H9 (cell line): ENCODE measurements around the gene VPS4A. TPM values are rescaled to one million over a fixed set of nuclear protein-coding genes. Genes with fewer than 3 reads are reported as not detected.
A peak's percentile ranks its signal among the peaks of the same experiment; 100 is the strongest.

ENCODE experiments used
- DNase-seq: peaks from one replicate; pipeline ENCODE4 v3.0.0-alpha.2; 2017
- H2AFZ ChIP-seq: one replicate; pipeline ENCODE4 v1.6.1; 2013; ENCODE audit warnings: mild to moderate bottlenecking, low read length, control low read depth, moderate library complexity
- H2AK5ac ChIP-seq: 2 replicates; pipeline ENCODE4 v1.6.1; 2013; ENCODE audit warnings: low read length, control low read depth, mixed read lengths; ENCODE audit not compliant: insufficient read length
- H2BK120ac ChIP-seq: one replicate; pipeline ENCODE4 v1.6.1; 2013; ENCODE audit warnings: low read depth, mild to moderate bottlenecking, low read length, control low read depth, inconsistent platforms; ENCODE audit not compliant: poor library complexity, severe bottlenecking
- H2BK12ac ChIP-seq: 2 replicates; pipeline ENCODE4 v1.6.1; 2013; ENCODE audit warnings: low read length, control low read depth, mixed read lengths, low read depth; ENCODE audit not compliant: insufficient read length
- H2BK15ac ChIP-seq: 2 replicates; pipeline ENCODE4 v1.6.1; 2013; ENCODE audit warnings: low read depth, low read length, control low read depth
- H2BK20ac ChIP-seq: one replicate; pipeline ENCODE4 v1.6.1; 2013; ENCODE audit warnings: low read depth, mild to moderate bottlenecking, low read length, control low read depth, inconsistent platforms; ENCODE audit not compliant: poor library complexity, severe bottlenecking
- H2BK5ac ChIP-seq: 2 replicates; pipeline ENCODE4 v1.6.1; 2013; ENCODE audit warnings: low read length, control low read depth, mixed read lengths; ENCODE audit not compliant: insufficient read length
- H3K14ac ChIP-seq: 2 replicates; pipeline ENCODE4 v1.6.1; 2013; ENCODE audit warnings: low read length, control low read depth; ENCODE audit not compliant: insufficient read depth
- H3K18ac ChIP-seq: 2 replicates; pipeline ENCODE4 v1.6.1; 2013; ENCODE audit warnings: low read depth, mild to moderate bottlenecking, mixed read lengths, low read length, control low read depth; ENCODE audit not compliant: insufficient read length
- H3K23ac ChIP-seq: 2 replicates; pipeline ENCODE4 v1.6.1; 2013; ENCODE audit warnings: low read length, control low read depth, mixed read lengths, low read depth; ENCODE audit not compliant: insufficient read length
- H3K23me2 ChIP-seq: 2 replicates; pipeline ENCODE4 v1.6.1; 2013; ENCODE audit warnings: low read depth, mild to moderate bottlenecking, mixed read lengths, low read length, control low read depth; ENCODE audit not compliant: insufficient read length, poor library complexity, severe bottlenecking
- H3K27ac ChIP-seq: 2 replicates; pipeline ENCODE4 v1.5.1; 2013; ENCODE audit warnings: low read length, control low read depth, mixed read lengths, low read depth; ENCODE audit not compliant: insufficient read length
- H3K27me3 ChIP-seq: 2 replicates; pipeline ENCODE4 v1.6.1; 2013; ENCODE audit warnings: low read length, control low read depth, inconsistent platforms; ENCODE audit not compliant: insufficient read depth
- H3K4ac ChIP-seq: 2 replicates; pipeline ENCODE4 v1.6.1; 2013; ENCODE audit warnings: low read depth, mild to moderate bottlenecking, control low read depth, inconsistent platforms, low read length, moderate library complexity
- H3K4me1 ChIP-seq: 2 replicates; pipeline ENCODE4 v1.6.1; 2013; ENCODE audit warnings: low read length, control low read depth, inconsistent platforms; ENCODE audit not compliant: insufficient read depth
- H3K4me2 ChIP-seq: 2 replicates; pipeline ENCODE4 v1.6.1; 2013; ENCODE audit warnings: low read length, control low read depth, mixed read lengths; ENCODE audit not compliant: insufficient read length, insufficient read depth
- H3K56ac ChIP-seq: 2 replicates; pipeline ENCODE4 v1.6.1; 2013; ENCODE audit warnings: low read depth, mild to moderate bottlenecking, mixed read lengths, low read length, control low read depth; ENCODE audit not compliant: insufficient read length
- H3K79me1 ChIP-seq: 2 replicates; pipeline ENCODE4 v1.6.1; 2013; ENCODE audit warnings: low read depth, mild to moderate bottlenecking, moderate library complexity, low read length, control low read depth, inconsistent platforms; ENCODE audit not compliant: insufficient read depth, poor library complexity, severe bottlenecking
- H3K79me2 ChIP-seq: 2 replicates; pipeline ENCODE4 v1.6.1; 2013; ENCODE audit warnings: low read length, control low read depth, inconsistent platforms; ENCODE audit not compliant: insufficient read depth
- H3K9ac ChIP-seq: 2 replicates; pipeline ENCODE4 v1.6.1; 2013; ENCODE audit warnings: low read length, control low read depth, mixed read lengths; ENCODE audit not compliant: insufficient read length; ENCODE audit errors: extremely low read depth
- H3K9me3 ChIP-seq: one replicate; pipeline ENCODE4 v1.6.1; 2013; ENCODE audit warnings: low read depth, low read length, inconsistent platforms; ENCODE audit not compliant: control insufficient read depth
- H3T11ph ChIP-seq: one replicate; pipeline ENCODE4 v1.6.1; 2013; ENCODE audit warnings: mild to moderate bottlenecking, low read length, control low read depth, inconsistent platforms
- H4K20me1 ChIP-seq: one replicate; pipeline ENCODE4 v1.6.1; 2013; ENCODE audit not compliant: control insufficient read depth, insufficient read length, insufficient read depth
- H4K5ac ChIP-seq: 2 replicates; pipeline ENCODE4 v1.6.1; 2013; ENCODE audit warnings: low read depth, mild to moderate bottlenecking, mixed read lengths, low read length, control low read depth; ENCODE audit not compliant: insufficient read length
- H4K8ac ChIP-seq: replicated peaks from 2 replicates; pipeline ENCODE4 v1.6.1; 2013; ENCODE audit warnings: low read length, control low read depth, mixed read lengths, low read depth; ENCODE audit not compliant: insufficient read length
- H4K91ac ChIP-seq: 2 replicates; pipeline ENCODE4 v1.6.1; 2013; ENCODE audit warnings: low read depth, mild to moderate bottlenecking, moderate library complexity, mixed read lengths, low read length, control low read depth; ENCODE audit not compliant: insufficient read length
- H3K27ac Mint-ChIP-seq, 3 experiments: 2 replicates in 2 of 3; 3 replicates in 1 of 3; pipeline ENCODE4 v1.8.0; 2020 to 2021; ENCODE audit warnings: mixed read lengths in 3 of 3, mild to moderate bottlenecking in 1 of 3, moderate library complexity in 1 of 3
- H3K27me3 Mint-ChIP-seq: 2 replicates; pipeline ENCODE4 v1.8.0; 2021; ENCODE audit warnings: low read depth, mild to moderate bottlenecking, moderate library complexity, mixed read lengths
- H3K36me3 Mint-ChIP-seq, 3 experiments: 2 replicates in 2 of 3; 3 replicates in 1 of 3; pipeline ENCODE4 v1.8.0; 2020 to 2021; ENCODE audit warnings: low read depth in 3 of 3, mixed read lengths in 3 of 3; ENCODE audit not compliant: insufficient read depth in 1 of 3
- H3K4me1 Mint-ChIP-seq, 2 experiments: 2 replicates each; pipeline ENCODE4 v1.8.0; 2020; ENCODE audit warnings: mixed read lengths in 2 of 2
- H3K4me3 Mint-ChIP-seq, 2 experiments: 2 replicates in 1 of 2; 3 replicates in 1 of 2; pipeline ENCODE4 v1.8.0; 2020 to 2021; ENCODE audit warnings: mild to moderate bottlenecking in 2 of 2, mixed read lengths in 2 of 2, moderate library complexity in 1 of 2
- H3K9me3 Mint-ChIP-seq, 2 experiments: 2 replicates in 1 of 2; 3 replicates in 1 of 2; pipeline ENCODE4 v1.8.0; 2020; ENCODE audit warnings: mild to moderate bottlenecking in 2 of 2, mixed read lengths in 2 of 2, moderate library complexity in 1 of 2
- CTCF ChIP-seq: fragments of 200-600 bp; sonication (generic); conservative IDR thresholded peaks from 3 replicates; pipeline ENCODE4 v1.8.0; 2021; ENCODE audit warnings: antibody characterized with exemption, mild to moderate bottlenecking
- WGBS: extraction: QIAGEN DNeasy Blood & Tissue Kit; methylation state at CpG from one replicate; pipeline ENCODE4 v1.1.7; 2013; ENCODE audit warnings: missing lambda C conversion rate, low lambda C conversion rate, mixed read lengths; ENCODE audit not compliant: insufficient read length; ENCODE audit errors: extremely low coverage; 5-methylcytosine and 5-hydroxymethylcytosine counted together
- total RNA-seq: library from RNA; stranded (reverse); gene quantifications from 2 replicates; pipeline ENCODE4 v1.2.1, GENCODE V29; 2021

Gene VPS4A
- total RNA-seq, 1 experiment from 2014 or later, result 27.1 TPM

GRCh38 chr16:69330286-69331109 lies 19.3 kb downstream of the VPS4A start, which contains the start of gene PDF:
Gene PDF (minus strand): TSS chr16:69330588. CDS start chr16:69330570, 18 bp downstream.
- Histone ChIP-seq H2BK20ac (no peak within 1 kb of the TSS), H3K4me2 (peak within 1 kb of the TSS; percentile 92), H3K18ac (peak within 1 kb of the TSS; percentile 69), H3K14ac (peak within 1 kb of the TSS; percentile 88), H3K4ac (no peak within 1 kb of the TSS; the same call in 1 of the 2 replicates), H4K5ac (no peak within 1 kb of the TSS), H3K27ac (peak within 1 kb of the TSS; percentile 60), H4K20me1 (peaks cover 2% of the 10 kb centered on the region), H3K27me3 (no peaks in the 10 kb centered on the region), H3T11ph (no peak within 1 kb of the TSS), H3K79me2 (peaks cover 16% of the 10 kb centered on the region; the same call in 1 of the 2 replicates), H2BK5ac (no peak within 1 kb of the TSS), H3K9ac (peak within 1 kb of the TSS; percentile 86), H3K4me1 (no peaks in the 10 kb centered on the region), H3K9me3 (no peaks in the 10 kb centered on the region), H2BK15ac (no peak within 1 kb of the TSS), H2BK12ac (no peak within 1 kb of the TSS), H4K8ac (no peak within 1 kb of the TSS), H2BK120ac (peak within 1 kb of the TSS; percentile 39), H4K91ac (no peak within 1 kb of the TSS), H2AK5ac (no peak within 1 kb of the TSS), H3K23me2 (peaks cover 6% of the 10 kb centered on the region), H3K56ac (no peak within 1 kb of the TSS), H3K23ac (no peak within 1 kb of the TSS), H2AFZ (no peak within 1 kb of the TSS), H3K79me1 (peaks cover 5% of the 10 kb centered on the region)
- Mint-ChIP-seq H3K9me3 (no peaks in the 10 kb centered on the region), H3K27me3 (no peaks in the 10 kb centered on the region; the same call in 1 of the 2 replicates), H3K4me3 (peak within 1 kb of the TSS; percentile 83 to 88), H3K36me3 (peaks cover 39 to 83% (median 69%) of the 10 kb centered on the region in 3 experiments), H3K4me1 (peaks cover 21 to 23% of the 10 kb centered on the region in 2 experiments), H3K27ac (peak within 1 kb of the TSS; percentile 97)
- WGBS, result no CpG with 5 or more reads among the region's 93 CpGs
- TF ChIP-seq CTCF, result no peak
- DNase-seq, result peak; percentile 96
